T-helper 1 cell (primary cell): ENCODE measurements around the gene PJVK.
"Not testable (repeated sequence)": the region's sequence is repeated elsewhere in the genome, so short reads cannot be mapped to it uniquely, and the experiment has no call there.

ENCODE experiments used
- DNase-seq, 5 donors: peaks; one replicate each; pipeline ENCODE4 v3.0.0-alpha.2; 2012 to 2020

Gene PJVK

GRCh38 chr2:178436662-178437061, 14.5 kb upstream of the PJVK start:
- DNase-seq: no peak

GRCh38 chr2:178441426-178441825, 9.8 kb upstream of the PJVK start:
- no peak for DNase-seq

GRCh38 chr2:178448968-178449661, 2.1 kb upstream of the PJVK start:
- no peak for DNase-seq

GRCh38 chr2:178449700-178450523, 1.3 kb upstream of the PJVK start:
- DNase-seq: no peak

- peak; percentile 65 to 82 (median 69) for DNase-seq
Observed at GRCh38 chr2:178450524-178450773, 729 bp upstream of the PJVK start.

- no peak for DNase-seq
Observed at GRCh38 chr2:178452334-178452733, 1.2 kb downstream of the PJVK start.

- no peak for DNase-seq
Observed at GRCh38 chr2:178452870-178453269, 1.7 kb downstream of the PJVK start.

GRCh38 chr2:178455947-178456346, 4.8 kb downstream of the PJVK start:
- no peak for DNase-seq

GRCh38 chr2:178457390-178457886, 6.3 kb downstream of the PJVK start:
- DNase-seq: no peak

GRCh38 chr2:178469219-178469849, 18.2 kb downstream of the PJVK start:
- no peak for DNase-seq

GRCh38 chr2:178471313-178471712, 20.1 kb downstream of the PJVK start:
- DNase-seq: not testable (repeated sequence)

GRCh38 chr2:178473373-178473772, 22.2 kb downstream of the PJVK start:
- DNase-seq: no peak

GRCh38 chr2:178473931-178474330, 22.8 kb downstream of the PJVK start:
- no peak for DNase-seq

- no peak for DNase-seq
Observed at GRCh38 chr2:178474560-178474959, 23.4 kb downstream of the PJVK start.

GRCh38 chr2:178476477-178476876, 25.3 kb downstream of the PJVK start:
- no peak for DNase-seq

- no peak for DNase-seq
Observed at GRCh38 chr2:178477443-178478129, 26.4 kb downstream of the PJVK start.

- DNase-seq: no peak
Observed at GRCh38 chr2:178478130-178478438, 26.9 kb downstream of the PJVK start.

- DNase-seq: peak; percentile 75 to 86 (median 85)
Observed at GRCh38 chr2:178478439-178479274, 27.5 kb downstream of the PJVK start, which contains the start of gene FKBP7. Gene FKBP7, minus strand, starts transcription at chr2:178478600. Its CDS starts 101 bp downstream, at chr2:178478499.

GRCh38 chr2:178479275-178479616, 28.1 kb downstream of the PJVK start:
- no peak for DNase-seq

- no peak for DNase-seq
Observed at GRCh38 chr2:178479758-178480226, 28.6 kb downstream of the PJVK start.

- DNase-seq: peak; percentile 63 to 84 (median 70)
Observed at GRCh38 chr2:178480227-178481181, 29.3 kb downstream of the PJVK start, which contains the start of gene PLEKHA3. Gene PLEKHA3, plus strand, starts transcription at chr2:178480457. Its CDS starts 413 bp downstream, at chr2:178480870.
